Choroid plexus epithelial cell (primary cell): ENCODE measurements around the gene PHLPP1.

ENCODE experiments used
- DNase-seq: peaks from one replicate; pipeline ENCODE4 v3.0.0-alpha.2; 2010; ENCODE audit warnings: low read depth
- H3K4me3 ChIP-seq: 2 replicates; pipeline ENCODE4 v1.5.1; 2011; ENCODE audit warnings: low read depth, mild to moderate bottlenecking, control low read depth, low read length, moderate library complexity
- TF ChIP-seq, protein P1 (sequence below): conservative IDR thresholded peaks from 2 replicates; pipeline ENCODE4 v1.5.1; 2011; ENCODE audit warnings: low read depth, mild to moderate bottlenecking, control low read depth, inconsistent platforms, low read length, moderate library complexity

The PHLPP1 gene

DNA sequence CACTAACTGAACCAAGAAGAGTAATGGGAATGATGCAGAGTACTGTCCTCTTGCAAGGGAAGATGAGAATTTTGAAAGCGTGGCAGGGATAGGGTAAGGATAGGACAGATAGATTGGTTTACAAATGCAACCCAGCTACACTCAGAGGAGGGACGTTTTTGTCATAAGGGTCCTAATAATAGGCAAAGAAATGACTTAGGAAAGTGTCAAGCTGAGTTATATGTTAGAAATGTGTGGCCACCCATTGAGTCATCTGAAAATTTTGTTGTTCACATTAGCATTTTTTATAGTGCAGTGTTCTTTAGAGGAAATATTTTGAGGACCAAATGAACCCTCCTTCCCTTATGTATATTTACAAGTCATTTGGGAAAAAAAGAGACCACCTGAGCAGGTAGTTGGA is 137.5 kb downstream of the PHLPP1 start:
- no peak for DNase-seq
- TF ChIP-seq, protein P1, sequence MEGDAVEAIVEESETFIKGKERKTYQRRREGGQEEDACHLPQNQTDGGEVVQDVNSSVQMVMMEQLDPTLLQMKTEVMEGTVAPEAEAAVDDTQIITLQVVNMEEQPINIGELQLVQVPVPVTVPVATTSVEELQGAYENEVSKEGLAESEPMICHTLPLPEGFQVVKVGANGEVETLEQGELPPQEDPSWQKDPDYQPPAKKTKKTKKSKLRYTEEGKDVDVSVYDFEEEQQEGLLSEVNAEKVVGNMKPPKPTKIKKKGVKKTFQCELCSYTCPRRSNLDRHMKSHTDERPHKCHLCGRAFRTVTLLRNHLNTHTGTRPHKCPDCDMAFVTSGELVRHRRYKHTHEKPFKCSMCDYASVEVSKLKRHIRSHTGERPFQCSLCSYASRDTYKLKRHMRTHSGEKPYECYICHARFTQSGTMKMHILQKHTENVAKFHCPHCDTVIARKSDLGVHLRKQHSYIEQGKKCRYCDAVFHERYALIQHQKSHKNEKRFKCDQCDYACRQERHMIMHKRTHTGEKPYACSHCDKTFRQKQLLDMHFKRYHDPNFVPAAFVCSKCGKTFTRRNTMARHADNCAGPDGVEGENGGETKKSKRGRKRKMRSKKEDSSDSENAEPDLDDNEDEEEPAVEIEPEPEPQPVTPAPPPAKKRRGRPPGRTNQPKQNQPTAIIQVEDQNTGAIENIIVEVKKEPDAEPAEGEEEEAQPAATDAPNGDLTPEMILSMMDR, result no peak
- no peak overlapping the region for H3K4me3 ChIP-seq

DNA sequence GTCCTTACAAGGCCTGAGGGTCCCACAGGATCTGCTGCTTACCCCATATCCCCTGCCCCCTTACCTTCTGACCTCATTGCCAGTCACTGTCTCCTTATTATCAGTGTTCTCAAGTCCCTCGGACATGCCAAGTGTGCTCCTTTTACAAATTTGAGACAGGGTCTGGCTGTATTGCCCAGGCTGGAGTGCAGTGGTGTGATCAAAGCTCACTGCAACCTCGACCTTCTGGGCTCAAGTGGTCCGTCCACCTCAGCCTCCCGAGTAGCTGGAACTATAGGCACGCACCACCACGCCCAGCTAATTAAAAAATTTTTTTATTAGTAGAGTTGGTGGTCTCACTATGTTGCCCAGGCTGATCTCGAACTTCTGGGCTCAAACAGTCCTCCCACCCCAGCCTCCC is 141.0 kb downstream of the PHLPP1 start:
- H3K4me3 ChIP-seq, result no peak overlapping the region
- DNase-seq, result no peak
- TF ChIP-seq, protein P1, result no peak

DNA sequence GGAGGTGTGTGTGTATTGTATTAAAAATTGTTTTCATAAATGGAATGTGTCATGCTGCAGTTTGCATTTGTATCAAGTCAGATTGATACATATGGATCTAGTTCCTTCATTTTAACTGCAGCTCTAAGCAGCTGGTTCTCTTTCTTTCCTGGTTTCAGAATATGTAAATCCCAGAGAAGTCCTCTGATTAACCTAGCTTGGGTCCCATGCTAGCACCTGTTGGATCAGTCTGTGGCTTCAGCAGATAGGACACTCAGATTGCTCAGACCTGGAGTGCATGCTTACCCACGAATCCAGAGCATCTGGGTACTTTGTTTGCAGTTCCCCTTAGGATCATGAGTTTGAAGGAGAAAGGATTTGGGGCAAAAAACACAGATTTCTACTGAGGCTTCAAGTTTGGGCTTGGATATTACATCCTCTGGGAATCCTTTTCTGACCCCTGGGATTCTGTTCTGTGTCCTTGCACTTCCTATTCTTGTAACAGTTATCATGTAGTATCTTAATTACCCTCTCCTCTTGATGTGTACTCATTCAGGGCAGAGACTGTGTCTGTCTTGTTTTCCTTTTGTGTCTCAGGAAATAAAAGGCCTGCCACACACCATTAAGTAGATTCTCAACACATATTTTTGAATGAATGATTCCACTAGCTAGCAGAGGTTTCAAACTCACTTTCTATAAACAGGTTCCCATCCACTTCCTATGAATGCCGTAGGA is 142.1 kb downstream of the PHLPP1 start:
- TF ChIP-seq, protein P1, result no peak
- DNase-seq, result no peak
- H3K4me3 ChIP-seq, result no peak overlapping the region

DNA sequence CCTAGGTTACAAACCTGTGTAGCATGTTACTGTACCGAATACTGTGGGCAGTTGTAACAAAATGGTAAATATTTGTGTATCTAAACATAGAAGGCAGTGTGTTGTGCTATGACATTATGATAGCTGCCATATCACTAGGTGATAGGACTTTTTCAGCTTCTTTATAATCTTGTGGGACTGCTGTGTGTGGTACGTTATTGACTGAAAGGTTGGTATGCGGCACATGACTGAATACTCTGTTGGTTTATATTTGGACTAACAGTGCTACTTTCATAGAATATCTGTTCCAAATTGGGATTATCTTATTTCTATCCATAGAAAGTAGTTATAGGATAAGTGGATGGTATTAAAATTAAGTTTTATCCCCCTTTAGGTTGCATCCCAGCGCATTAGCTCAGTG is 144.7 kb downstream of the PHLPP1 start:
- no peak for DNase-seq
- no peak overlapping the region for H3K4me3 ChIP-seq
- TF ChIP-seq, protein P1, result no peak

DNA sequence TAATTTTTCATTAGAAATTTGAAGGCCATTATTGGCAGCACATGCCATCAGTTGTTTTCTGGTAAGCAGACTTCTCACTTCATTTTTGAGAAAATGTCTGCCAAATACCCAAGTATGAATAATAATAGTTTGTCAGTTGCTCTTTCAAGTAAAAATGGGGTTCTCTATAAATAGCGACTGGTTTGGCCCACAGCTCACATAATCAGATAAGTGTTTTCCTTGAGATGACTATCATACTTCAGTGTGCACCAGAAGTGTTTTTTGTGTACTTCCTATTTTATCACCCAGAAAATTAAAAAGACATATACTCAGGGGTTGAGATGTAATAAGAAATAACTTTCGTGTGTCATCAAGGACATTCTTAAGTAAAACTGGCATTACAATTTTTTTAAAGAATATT is 147.1 kb downstream of the PHLPP1 start:
- DNase-seq, result peak; percentile 33
- no peak overlapping the region for H3K4me3 ChIP-seq
- TF ChIP-seq, protein P1, result no peak

DNA sequence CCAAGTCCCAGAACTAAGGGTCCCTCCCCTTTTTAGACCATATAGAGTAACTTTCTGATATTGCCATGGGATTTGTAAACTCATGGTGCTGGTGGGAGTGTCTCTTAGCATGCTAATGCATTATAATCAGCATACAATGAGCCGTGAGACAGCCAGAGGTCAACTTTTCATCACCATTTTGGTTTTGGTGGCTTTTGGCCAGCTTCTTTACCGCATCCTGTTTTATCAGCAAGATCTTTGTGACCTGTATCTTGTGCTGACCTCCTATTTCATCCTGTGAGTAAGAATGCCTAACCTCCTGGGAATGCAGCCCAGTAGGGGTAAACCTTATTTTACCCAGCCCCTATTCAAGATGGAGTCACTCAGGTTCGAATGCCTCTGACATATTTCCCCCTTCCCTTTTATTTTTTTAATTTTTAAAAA is 148.2 kb downstream of the PHLPP1 start:
- H3K4me3 ChIP-seq, result no peak overlapping the region
- TF ChIP-seq, protein P1, result no peak
- DNase-seq, result peak; percentile 66

DNA sequence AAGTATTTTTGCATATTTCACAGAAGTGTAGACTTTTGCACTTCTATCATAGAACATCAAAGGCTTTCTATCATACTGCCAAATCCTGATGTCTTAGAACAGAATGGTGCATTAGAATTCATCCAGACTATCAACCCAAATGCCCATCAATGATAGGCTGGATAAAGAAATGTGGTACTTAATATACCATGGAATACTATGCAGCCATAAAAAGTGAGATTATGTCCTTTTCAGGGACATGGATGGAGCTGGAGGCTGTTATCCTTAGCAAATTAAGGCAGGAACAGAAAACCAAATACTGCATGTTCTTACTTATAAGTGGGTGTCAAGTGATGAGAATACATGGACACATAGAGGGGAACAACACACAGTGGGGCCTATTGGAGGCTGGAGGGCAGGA is 150.2 kb downstream of the PHLPP1 start:
- DNase-seq, result no peak
- no peak overlapping the region for H3K4me3 ChIP-seq
- TF ChIP-seq, protein P1, result no peak
